ENCODE data around the gene CAST.

The CAST gene

DNA sequence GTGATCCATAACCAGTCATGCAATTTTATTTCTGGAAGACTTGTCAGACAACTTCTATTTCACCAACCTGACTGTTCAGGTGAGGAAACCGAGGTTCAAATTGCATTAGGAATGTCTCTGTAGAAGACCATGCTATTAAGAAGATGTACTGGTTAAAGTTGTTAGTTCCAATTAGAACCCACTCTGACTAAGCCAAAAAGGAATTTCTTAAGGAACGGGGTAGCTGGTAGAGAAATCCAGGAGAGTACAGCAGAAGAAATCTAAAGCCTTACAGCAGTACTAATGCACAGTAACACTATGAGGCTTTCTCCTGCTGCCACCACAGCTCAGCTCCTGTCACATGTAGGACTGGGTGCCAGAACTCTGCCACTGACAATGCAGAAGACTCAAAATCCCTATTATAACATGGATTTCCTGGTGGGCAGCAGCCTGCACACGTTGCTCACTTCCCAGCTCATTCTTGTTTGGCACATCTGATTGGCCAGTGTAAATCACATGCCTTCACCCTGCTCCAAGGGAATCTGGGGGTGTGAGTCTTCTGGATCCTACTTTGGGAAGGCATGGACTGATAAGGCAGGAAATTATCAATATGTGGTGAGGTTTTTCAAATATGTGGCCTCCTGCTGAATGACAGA is 37.1 kb downstream of the CAST start:
- H3K27ac Mint-ChIP-seq, result no peak overlapping the region
- peaks cover 12% of the 10 kb centered on the region for H3K36me3 Mint-ChIP-seq (ENCODE audit: low read depth)
- peaks cover 26% of the 10 kb centered on the region for H3K4me1 Mint-ChIP-seq (ENCODE audit: low read depth)
- H3K27me3 Mint-ChIP-seq (ENCODE audit: low read depth), result no peaks in the 10 kb centered on the region
- DNase-seq (ENCODE audit: low spot score), result no peak
- no peaks in the 10 kb centered on the region for H3K9me3 Mint-ChIP-seq
- H3K4me3 Mint-ChIP-seq, result no peak overlapping the region

DNA sequence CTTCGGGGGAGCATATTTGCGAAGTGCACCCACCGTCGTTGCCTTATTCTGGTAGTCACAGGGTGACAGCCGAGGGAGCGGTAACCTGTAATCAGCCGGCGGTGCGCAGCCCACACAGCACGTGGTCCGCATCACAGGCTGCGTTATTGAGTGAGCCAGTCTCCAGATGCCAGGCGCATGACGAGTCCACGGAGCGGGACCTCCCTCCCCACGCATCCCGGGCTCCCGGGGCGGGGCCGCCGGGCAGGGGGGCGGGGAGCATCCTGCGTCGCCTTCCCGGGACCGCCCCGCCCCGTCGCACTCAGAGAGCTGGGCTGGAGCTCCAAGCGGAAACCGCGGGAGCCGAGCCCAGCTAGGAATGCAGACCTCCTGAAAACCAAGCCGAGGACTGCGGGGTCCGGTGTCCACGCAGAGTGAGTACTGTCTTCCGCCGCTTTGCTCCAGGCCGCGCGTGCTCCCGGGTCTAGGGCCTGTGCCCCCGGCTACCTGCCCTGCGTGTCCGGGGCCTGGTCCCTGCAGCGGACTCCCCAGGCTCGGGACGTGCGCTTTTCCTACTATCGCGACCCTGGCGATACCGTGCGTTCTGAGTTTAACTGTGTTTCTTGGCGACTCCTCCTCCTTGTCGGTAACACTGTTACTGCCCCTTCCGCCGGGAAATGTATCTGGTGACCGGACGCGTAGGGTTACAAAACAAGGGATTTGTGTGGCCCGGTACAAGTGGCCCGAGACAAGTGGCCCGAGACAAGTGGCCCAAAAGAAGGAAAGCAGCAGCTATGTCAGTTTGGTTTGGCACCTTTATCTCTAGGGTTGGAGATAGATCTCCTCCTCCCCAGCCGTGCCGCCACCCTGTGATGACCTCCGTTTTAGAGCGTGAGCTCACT is 40.6 kb downstream of the CAST start:
- H3K4me1 Mint-ChIP-seq (ENCODE audit: low read depth), result peaks cover 26% of the 10 kb centered on the region
- no peaks in the 10 kb centered on the region for H3K9me3 Mint-ChIP-seq
- H3K4me3 Mint-ChIP-seq, result peak overlapping the region; percentile 92
- H3K27ac Mint-ChIP-seq, result peak overlapping the region; percentile 90
- peak; percentile 80 for DNase-seq (ENCODE audit: low spot score)
- peaks cover 9% of the 10 kb centered on the region for H3K36me3 Mint-ChIP-seq (ENCODE audit: low read depth)
- H3K27me3 Mint-ChIP-seq (ENCODE audit: low read depth), result no peaks in the 10 kb centered on the region

DNA sequence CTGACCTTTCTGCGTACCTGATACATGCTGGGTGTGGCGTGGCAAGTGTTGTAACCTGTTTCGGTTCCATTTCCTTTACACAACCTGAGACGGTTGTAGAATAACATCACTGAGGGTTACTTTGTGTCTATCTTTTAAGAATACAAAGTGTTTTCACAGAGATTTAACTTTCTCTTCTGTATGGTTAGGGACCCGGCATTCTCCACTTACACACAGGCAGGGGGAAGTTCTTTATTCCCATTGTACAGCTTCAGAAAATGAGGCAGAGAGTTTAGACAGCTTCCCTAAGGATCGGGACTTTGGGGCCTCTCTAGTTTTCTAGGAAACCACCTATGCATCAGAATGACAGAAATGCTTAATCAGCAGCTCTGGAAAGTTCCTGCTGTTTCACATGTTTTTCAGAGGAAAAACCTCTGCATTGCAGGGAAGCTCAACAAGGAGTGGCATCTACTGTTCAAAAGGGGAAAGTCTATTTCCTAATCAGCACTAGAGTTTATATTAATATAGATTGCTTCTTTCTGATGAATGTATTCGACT is 41.3 kb downstream of the CAST start:
- Mint-ChIP-seq H3K36me3 (ENCODE audit: low read depth) (peaks cover 7% of the 10 kb centered on the region), H3K27ac (peak overlapping the region; percentile 90), H3K9me3 (no peaks in the 10 kb centered on the region), H3K27me3 (ENCODE audit: low read depth) (no peaks in the 10 kb centered on the region), H3K4me3 (peak overlapping the region; percentile 92), H3K4me1 (ENCODE audit: low read depth) (peaks cover 26% of the 10 kb centered on the region)
- no peak for DNase-seq (ENCODE audit: low spot score)

DNA sequence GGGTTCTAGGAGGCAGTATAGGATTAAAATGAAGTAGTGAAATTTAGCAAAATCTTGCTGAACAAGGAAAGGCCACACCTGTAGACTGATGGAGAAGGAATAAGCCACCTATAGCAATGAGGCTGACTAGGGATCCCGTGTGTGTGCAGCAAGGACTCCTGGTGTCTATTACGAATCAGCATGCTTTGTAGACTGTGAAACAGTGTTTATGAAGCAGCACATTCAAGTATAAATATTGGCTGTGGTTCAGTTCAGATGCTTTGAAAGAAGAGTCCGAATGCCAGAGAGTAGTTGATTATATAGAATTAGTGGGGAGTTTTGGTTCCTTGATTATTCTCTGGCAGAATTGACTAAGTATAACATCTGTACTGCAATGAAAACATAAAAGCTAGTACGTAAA is 41.8 kb downstream of the CAST start:
- peaks cover 6% of the 10 kb centered on the region for H3K36me3 Mint-ChIP-seq (ENCODE audit: low read depth)

DNA sequence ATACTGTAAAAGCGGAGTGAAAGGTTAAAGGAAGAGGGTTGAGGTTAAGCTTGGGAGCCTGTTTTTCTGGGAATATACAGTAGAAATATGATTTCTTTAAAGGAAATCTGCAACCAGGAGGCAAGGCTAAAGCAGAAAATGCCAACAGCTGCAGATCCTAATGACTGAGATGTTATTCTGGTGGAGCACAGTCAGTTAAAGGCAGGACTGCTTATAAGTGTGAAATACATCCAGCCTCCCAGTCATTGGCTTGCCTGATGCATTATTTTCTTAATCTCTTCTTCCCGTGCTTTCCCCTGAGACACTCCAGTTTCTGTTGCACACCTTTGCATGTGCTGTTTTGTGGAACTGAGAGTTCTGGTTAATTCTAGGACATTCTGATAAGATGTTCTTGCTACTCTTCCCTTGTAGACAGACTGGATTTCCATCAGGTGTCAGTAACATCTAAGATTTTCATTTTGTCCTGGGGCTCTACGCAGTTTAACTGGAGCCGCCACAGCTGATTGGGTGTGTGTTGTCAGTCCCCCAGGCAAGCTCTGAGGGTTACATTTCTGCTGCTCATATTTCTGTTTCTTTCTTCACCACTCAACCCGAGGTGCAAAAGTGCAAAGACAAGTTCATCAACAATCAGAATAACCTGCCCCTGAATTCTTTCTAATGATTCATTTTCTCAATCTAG is 44.4 kb downstream of the CAST start:
- H3K4me1 Mint-ChIP-seq (ENCODE audit: low read depth), result peaks cover 15% of the 10 kb centered on the region
- no peaks in the 10 kb centered on the region for H3K9me3 Mint-ChIP-seq
- H3K27ac Mint-ChIP-seq, result no peak overlapping the region
- H3K27me3 Mint-ChIP-seq (ENCODE audit: low read depth), result no peaks in the 10 kb centered on the region
- DNase-seq (ENCODE audit: low spot score), result no peak
- H3K36me3 Mint-ChIP-seq (ENCODE audit: low read depth), result peaks cover 6% of the 10 kb centered on the region
- no peak overlapping the region for H3K4me3 Mint-ChIP-seq

More for the DNA sequence above, 41.8 kb downstream of the CAST start:
- DNase-seq (ENCODE audit: low spot score), result no peak
- H3K4me1 Mint-ChIP-seq (ENCODE audit: low read depth), result peaks cover 26% of the 10 kb centered on the region
- no peaks in the 10 kb centered on the region for H3K9me3 Mint-ChIP-seq
- peak overlapping the region; percentile 6 for H3K27ac Mint-ChIP-seq
- peak overlapping the region; percentile 92 for H3K4me3 Mint-ChIP-seq
- H3K27me3 Mint-ChIP-seq (ENCODE audit: low read depth), result no peaks in the 10 kb centered on the region

DNA sequence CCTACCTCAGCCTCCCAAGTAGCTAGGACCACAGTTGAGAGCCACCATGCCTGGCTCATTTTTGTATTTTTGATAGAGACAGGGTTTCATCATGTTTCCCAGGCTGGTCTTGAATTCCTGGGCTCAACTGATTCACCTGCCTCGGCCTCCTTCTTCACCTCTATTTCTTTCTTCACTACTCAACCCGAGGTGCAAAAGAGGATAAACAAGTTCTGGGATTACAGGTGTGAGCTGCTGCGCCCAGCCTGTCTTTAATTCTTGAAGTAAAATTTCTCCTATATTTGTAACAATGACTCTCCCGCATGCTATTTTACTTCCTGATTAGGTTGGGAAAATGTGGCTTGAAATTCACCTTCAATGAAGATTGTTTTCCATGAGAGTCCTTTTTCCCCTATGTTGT is 46.4 kb downstream of the CAST start:
- Mint-ChIP-seq H3K36me3 (ENCODE audit: low read depth) (peaks cover 3% of the 10 kb centered on the region), H3K4me3 (no peak overlapping the region), H3K4me1 (ENCODE audit: low read depth) (peaks cover 6% of the 10 kb centered on the region), H3K9me3 (no peaks in the 10 kb centered on the region), H3K27ac (no peak overlapping the region), H3K27me3 (ENCODE audit: low read depth) (no peaks in the 10 kb centered on the region)
- no peak for DNase-seq (ENCODE audit: low spot score)

DNA sequence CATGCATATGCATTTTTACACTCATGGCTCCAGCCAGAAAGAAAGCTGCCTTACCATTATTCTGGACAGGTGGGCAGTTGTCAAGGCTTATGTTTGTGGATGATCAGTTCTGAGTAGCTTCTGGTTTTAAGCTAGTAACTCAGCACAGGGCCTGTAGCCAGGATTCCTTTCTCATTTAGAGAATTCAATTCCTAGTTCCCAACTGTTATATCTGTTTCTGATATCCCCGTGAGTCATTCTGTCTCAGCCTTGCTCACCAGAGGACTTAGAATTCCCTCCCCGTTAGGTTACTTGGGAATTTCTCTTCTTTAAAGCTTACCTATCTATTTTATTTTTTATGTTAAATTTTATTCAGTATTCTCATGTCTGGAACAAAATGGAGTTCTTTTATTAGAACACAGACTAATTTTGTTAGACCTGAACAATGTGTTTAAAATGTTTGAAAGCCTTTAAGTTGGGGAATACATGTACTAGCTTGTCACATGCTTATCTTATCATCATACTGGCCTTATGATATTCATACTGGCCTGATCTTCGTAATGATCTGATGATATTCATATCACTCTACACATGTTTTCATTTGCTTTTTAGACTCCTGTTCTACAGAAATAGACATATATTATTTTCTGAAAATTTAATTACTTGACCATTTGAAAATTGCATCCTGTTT is 47.1 kb downstream of the CAST start:
- H3K4me1 Mint-ChIP-seq (ENCODE audit: low read depth), result no peaks in the 10 kb centered on the region
- H3K27ac Mint-ChIP-seq, result no peak overlapping the region
- no peak for DNase-seq (ENCODE audit: low spot score)
- H3K27me3 Mint-ChIP-seq (ENCODE audit: low read depth), result no peaks in the 10 kb centered on the region
- no peak overlapping the region for H3K4me3 Mint-ChIP-seq
- peaks cover 3% of the 10 kb centered on the region for H3K36me3 Mint-ChIP-seq (ENCODE audit: low read depth)
- H3K9me3 Mint-ChIP-seq, result no peaks in the 10 kb centered on the region

DNA sequence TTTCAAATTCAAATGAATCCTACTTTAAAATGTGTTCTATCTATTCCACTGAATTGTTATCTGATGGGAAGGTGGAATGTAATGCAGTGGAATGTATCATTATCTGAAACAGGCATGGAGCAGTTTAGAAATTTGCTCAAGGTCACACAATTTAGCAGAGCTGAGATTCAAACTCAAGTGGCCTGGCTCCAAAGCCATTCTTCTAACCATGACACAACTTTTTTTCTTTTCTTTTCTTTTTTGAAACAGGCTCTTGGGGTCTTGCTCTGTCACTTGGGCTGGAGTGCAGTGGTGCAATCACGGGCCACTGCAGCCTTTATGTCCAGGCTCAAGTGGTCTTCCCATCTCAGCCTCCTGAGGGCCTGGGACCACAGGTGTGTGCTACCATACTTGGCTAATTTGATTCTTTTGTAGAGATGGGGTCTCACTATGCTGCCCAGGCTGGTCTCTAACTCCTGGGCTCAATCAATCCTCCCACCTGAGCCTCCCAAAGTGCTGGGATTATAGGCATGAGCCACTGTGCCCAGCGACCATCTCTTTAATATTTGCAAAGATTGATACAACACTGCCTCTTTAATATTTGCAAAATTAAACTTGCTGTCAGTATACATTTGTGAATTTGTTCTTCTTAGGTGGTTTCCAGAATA is 50.0 kb downstream of the CAST start:
- Mint-ChIP-seq H3K9me3 (no peaks in the 10 kb centered on the region), H3K4me3 (no peak overlapping the region), H3K4me1 (ENCODE audit: low read depth) (peaks cover 15% of the 10 kb centered on the region), H3K27ac (no peak overlapping the region), H3K36me3 (ENCODE audit: low read depth) (peaks cover 8% of the 10 kb centered on the region), H3K27me3 (ENCODE audit: low read depth) (no peaks in the 10 kb centered on the region)
- no peak for DNase-seq (ENCODE audit: low spot score)

DNA sequence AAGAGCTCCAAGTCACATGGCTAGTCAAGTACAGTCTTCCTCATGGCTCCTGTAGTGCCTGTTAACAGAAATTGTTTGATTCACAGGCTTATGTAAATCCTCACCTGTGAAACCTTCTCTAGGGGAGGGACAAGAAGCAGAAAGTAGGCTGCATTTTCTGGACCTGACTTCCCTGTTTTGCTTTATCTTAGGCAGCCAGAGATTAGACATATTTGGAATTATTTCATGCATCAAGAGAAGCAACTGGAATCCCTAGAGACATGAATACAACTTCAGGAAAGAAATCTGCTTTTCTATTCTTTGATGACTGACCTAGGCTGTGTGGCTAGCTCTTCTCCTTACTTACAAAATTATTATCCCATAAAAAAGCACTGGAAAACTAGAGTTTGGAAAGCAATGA is 52.3 kb downstream of the CAST start:
- no peaks in the 10 kb centered on the region for H3K27me3 Mint-ChIP-seq (ENCODE audit: low read depth)
- H3K4me1 Mint-ChIP-seq (ENCODE audit: low read depth), result peaks cover 19% of the 10 kb centered on the region
- H3K4me3 Mint-ChIP-seq, result no peak overlapping the region
- DNase-seq (ENCODE audit: low spot score), result no peak
- peaks cover 8% of the 10 kb centered on the region for H3K36me3 Mint-ChIP-seq (ENCODE audit: low read depth)
- no peaks in the 10 kb centered on the region for H3K9me3 Mint-ChIP-seq
- H3K27ac Mint-ChIP-seq, result no peak overlapping the region

DNA sequence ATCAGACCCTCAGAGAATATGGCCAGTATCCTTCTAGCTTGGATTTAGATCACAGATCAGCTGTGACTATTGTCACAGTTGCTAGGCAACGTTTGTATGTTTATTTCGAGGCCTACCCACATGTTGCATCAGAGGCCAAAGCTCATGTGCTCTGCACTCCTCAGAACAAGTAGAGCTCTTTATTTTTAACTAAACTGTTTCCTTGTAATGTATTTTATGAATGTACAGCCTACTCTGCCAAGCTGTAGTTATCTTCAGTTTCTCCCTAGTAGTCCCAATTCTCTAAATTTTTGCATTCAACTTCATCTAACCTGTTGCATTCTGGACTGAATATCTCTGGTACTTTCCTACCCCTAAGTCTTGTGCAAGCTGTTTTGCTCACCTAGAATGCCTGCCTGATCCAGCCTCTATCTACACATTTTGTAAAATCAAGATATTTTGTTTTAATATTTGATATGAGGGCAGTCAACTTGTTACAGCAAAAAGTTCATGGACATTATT is 52.8 kb downstream of the CAST start:
- no peak overlapping the region for H3K4me3 Mint-ChIP-seq
- peaks cover 8% of the 10 kb centered on the region for H3K36me3 Mint-ChIP-seq (ENCODE audit: low read depth)
- no peaks in the 10 kb centered on the region for H3K27me3 Mint-ChIP-seq (ENCODE audit: low read depth)
- DNase-seq (ENCODE audit: low spot score), result no peak
- H3K9me3 Mint-ChIP-seq, result no peaks in the 10 kb centered on the region
- H3K27ac Mint-ChIP-seq, result no peak overlapping the region
- H3K4me1 Mint-ChIP-seq (ENCODE audit: low read depth), result peaks cover 19% of the 10 kb centered on the region

DNA sequence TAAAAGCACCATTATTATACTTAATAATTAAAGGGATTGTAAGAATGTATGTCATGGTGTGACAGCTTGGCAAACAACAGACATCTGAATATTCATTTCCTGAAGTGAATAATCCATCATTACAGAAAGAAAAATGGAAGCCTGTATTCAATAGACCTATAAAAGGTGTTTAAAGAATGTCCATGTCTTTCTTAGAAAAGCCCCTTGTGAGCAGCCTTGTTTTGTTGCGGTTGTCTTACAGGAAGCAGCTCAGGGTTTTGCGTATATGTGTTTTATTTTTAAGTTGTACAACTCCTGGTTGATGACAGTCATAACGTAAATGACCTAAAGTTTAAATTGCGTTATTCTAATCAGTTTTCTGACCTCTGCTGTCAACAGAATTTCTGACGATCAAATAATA is 53.8 kb downstream of the CAST start:
- peaks cover 8% of the 10 kb centered on the region for H3K36me3 Mint-ChIP-seq (ENCODE audit: low read depth)
- H3K4me3 Mint-ChIP-seq, result no peak overlapping the region
- H3K4me1 Mint-ChIP-seq (ENCODE audit: low read depth), result peaks cover 19% of the 10 kb centered on the region
- DNase-seq (ENCODE audit: low spot score), result no peak
- no peaks in the 10 kb centered on the region for H3K9me3 Mint-ChIP-seq
- H3K27ac Mint-ChIP-seq, result no peak overlapping the region
- H3K27me3 Mint-ChIP-seq (ENCODE audit: low read depth), result no peaks in the 10 kb centered on the region

DNA sequence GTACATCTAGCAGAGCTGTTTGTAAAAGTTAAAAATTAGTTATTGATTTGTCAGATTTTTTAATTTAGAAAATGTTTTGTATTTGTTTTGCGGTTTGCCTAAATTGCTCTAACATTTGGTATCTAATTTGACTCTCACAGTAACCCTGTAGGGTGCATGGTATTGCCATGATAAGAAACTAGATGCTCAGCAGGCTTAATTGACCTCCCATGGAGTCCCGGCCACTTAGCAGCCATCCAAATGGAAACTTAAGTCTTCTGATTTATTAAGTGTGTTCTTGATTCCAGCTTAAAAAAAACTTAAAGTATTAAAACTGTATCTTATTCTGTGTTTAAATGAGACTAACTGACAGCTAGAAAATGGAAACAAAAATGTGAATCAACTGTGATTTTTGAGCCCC is 54.5 kb downstream of the CAST start:
- H3K4me1 Mint-ChIP-seq (ENCODE audit: low read depth), result peaks cover 21% of the 10 kb centered on the region
- no peak overlapping the region for H3K27ac Mint-ChIP-seq
- H3K4me3 Mint-ChIP-seq, result no peak overlapping the region
- H3K9me3 Mint-ChIP-seq, result no peaks in the 10 kb centered on the region
- H3K36me3 Mint-ChIP-seq (ENCODE audit: low read depth), result peaks cover 8% of the 10 kb centered on the region
- H3K27me3 Mint-ChIP-seq (ENCODE audit: low read depth), result no peaks in the 10 kb centered on the region
- no peak for DNase-seq (ENCODE audit: low spot score)

DNA sequence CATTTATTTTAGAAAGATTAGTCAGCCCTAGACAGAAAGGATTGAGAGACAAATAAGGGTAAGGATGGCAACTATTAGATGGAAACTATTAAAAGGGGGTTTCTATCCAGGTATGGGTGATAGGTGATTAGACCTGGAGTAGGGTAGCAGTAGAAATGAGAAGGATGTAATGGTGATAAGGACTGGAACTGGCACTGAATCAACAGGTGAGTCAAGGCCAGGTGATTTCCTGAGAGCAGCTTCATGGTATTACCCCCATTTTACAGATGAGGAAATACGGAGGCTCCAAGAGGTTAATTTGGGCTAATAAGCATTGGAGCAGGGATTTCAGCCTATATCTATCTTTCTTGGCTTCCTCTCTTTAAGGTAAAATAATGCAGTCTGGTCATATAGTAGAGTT is 55.7 kb downstream of the CAST start:
- H3K36me3 Mint-ChIP-seq (ENCODE audit: low read depth), result peaks cover 5% of the 10 kb centered on the region
- H3K4me3 Mint-ChIP-seq, result no peak overlapping the region
- peaks cover 21% of the 10 kb centered on the region for H3K4me1 Mint-ChIP-seq (ENCODE audit: low read depth)
- H3K9me3 Mint-ChIP-seq, result no peaks in the 10 kb centered on the region
- DNase-seq (ENCODE audit: low spot score), result no peak
- no peaks in the 10 kb centered on the region for H3K27me3 Mint-ChIP-seq (ENCODE audit: low read depth)
- no peak overlapping the region for H3K27ac Mint-ChIP-seq
